RWPE2 (cell line): Measurements from ENCODE around the gene APBA3.

Experiments
- ATAC-seq: fragments of 200-7000 bp; cut with Tn5 transposase; 3 replicates; pipeline ENCODE4 v1.9.1; 2021; ENCODE audit warnings: low read depth
- DNase-seq: peaks from one replicate; pipeline ENCODE4 v3.0.0-alpha.2; 2020; ENCODE audit warnings: low spot score
- H3K27ac ChIP-seq: fragments of 450-650 bp; 2 replicates; pipeline ENCODE4 v1.5.1; 2017; ENCODE audit warnings: mild to moderate bottlenecking; ENCODE audit not compliant: poor library complexity, severe bottlenecking
- H3K27me3 ChIP-seq: fragments of 250-450 bp; sonication (Bioruptor Pico); 2 replicates; pipeline ENCODE4 v1.5.1; 2021; ENCODE audit warnings: mild to moderate bottlenecking, moderate library complexity; ENCODE audit not compliant: insufficient read depth, poor library complexity, severe bottlenecking
- H3K36me3 ChIP-seq: fragments of 250-450 bp; sonication (Bioruptor Pico); 2 replicates; pipeline ENCODE4 v1.5.1; 2020; ENCODE audit warnings: low read depth, mild to moderate bottlenecking, moderate library complexity
- H3K4me1 ChIP-seq: fragments of 250-450 bp; sonication (Bioruptor Pico); 2 replicates; pipeline ENCODE4 v1.5.1; 2021; ENCODE audit warnings: mild to moderate bottlenecking, moderate library complexity; ENCODE audit not compliant: insufficient read depth, poor library complexity, severe bottlenecking
- H3K4me3 ChIP-seq: fragments of 250-450 bp; sonication (Bioruptor Pico); 2 replicates; pipeline ENCODE4 v1.5.1; 2021; ENCODE audit warnings: mild to moderate bottlenecking, moderate library complexity; ENCODE audit not compliant: severe bottlenecking
- H3K9me3 ChIP-seq: fragments of 250-450 bp; sonication (Bioruptor Pico); 2 replicates; pipeline ENCODE4 v1.5.1; 2021; ENCODE audit warnings: mild to moderate bottlenecking, moderate library complexity; ENCODE audit not compliant: severe bottlenecking
- CTCF ChIP-seq: fragments of 450-650 bp; IDR thresholded peaks from one replicate; pipeline ENCODE4 v1.5.1; 2017; ENCODE audit warnings: mild to moderate bottlenecking, moderate library complexity; ENCODE audit not compliant: poor library complexity, severe bottlenecking

Gene APBA3

GRCh38 chr19:3807574-3808354 is 46.3 kb upstream of the APBA3 start:
- ATAC-seq (no peak), DNase-seq (no peak)
- Histone ChIP-seq H3K27me3 (no peaks in the 10 kb centered on the region), H3K9me3 (no peaks in the 10 kb centered on the region), H3K4me1 (no peaks in the 10 kb centered on the region), H3K27ac (no peak overlapping the region), H3K4me3 (no peak overlapping the region), H3K36me3 (no peaks in the 10 kb centered on the region)
- no peak for TF ChIP-seq CTCF

DNA sequence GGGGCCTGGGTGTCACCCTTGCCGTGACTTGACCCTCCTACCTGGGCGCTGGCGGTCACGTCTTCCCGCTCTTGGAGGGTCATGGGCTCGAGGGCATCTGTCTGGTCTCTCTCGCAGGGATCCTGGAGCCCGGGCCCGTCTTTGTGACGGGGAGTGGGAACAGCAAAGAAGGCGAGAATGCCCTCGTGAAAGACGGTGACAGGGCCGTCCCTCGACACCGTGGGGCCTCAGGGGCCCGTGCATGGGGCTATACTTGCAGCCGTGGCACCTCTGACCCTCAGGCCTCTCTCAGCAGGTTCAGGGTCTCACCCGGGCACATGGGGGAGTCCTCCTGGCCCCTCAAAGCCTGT is 45.6 kb upstream of the APBA3 start:
- Histone ChIP-seq H3K4me1 (no peaks in the 10 kb centered on the region), H3K9me3 (no peaks in the 10 kb centered on the region), H3K27ac (no peak overlapping the region), H3K4me3 (no peak overlapping the region), H3K27me3 (peaks cover 3% of the 10 kb centered on the region), H3K36me3 (no peaks in the 10 kb centered on the region)
- DNase-seq, result no peak
- ATAC-seq, result no peak
- no peak for TF ChIP-seq CTCF

- no peak overlapping the region for H3K4me3 ChIP-seq
- peaks cover 15% of the 10 kb centered on the region for H3K27me3 ChIP-seq
- no peak for TF ChIP-seq CTCF
- no peak for DNase-seq
- H3K36me3 ChIP-seq, result no peaks in the 10 kb centered on the region
- no peak overlapping the region for H3K27ac ChIP-seq
- H3K4me1 ChIP-seq, result no peaks in the 10 kb centered on the region
- no peaks in the 10 kb centered on the region for H3K9me3 ChIP-seq
- ATAC-seq, result no peak
Measured at GRCh38 chr19:3805859-3806258, 44.4 kb upstream of the APBA3 start.

- Histone ChIP-seq H3K27me3 (peaks cover 21% of the 10 kb centered on the region), H3K4me1 (no peaks in the 10 kb centered on the region), H3K27ac (no peak overlapping the region), H3K36me3 (no peaks in the 10 kb centered on the region), H3K9me3 (no peaks in the 10 kb centered on the region), H3K4me3 (no peak overlapping the region)
- DNase-seq, result no peak
- no peak for TF ChIP-seq CTCF
- ATAC-seq, result no peak
Measured at GRCh38 chr19:3804429-3804828, 42.9 kb upstream of the APBA3 start.

- no peak for TF ChIP-seq CTCF
- Histone ChIP-seq H3K4me1 (no peaks in the 10 kb centered on the region), H3K4me3 (no peak overlapping the region), H3K27ac (no peak overlapping the region), H3K27me3 (peaks cover 21% of the 10 kb centered on the region), H3K36me3 (no peaks in the 10 kb centered on the region), H3K9me3 (no peaks in the 10 kb centered on the region)
- ATAC-seq, result no peak
- DNase-seq, result no peak
Measured at GRCh38 chr19:3803986-3804385, 42.5 kb upstream of the APBA3 start.
